Stimulated activated CD8-positive, alpha-beta memory T cell treated with anti-CD3 and anti-CD28 coated beads, Interleukin-15, amount 100 ng/mL, for 1 hour (primary cell): ENCODE measurements around the gene SNED1.
"Not testable (repeated sequence)": the region's sequence is repeated elsewhere in the genome, so short reads cannot be mapped to it uniquely, and the experiment has no call there.

Experiments
- DNase-seq: peaks from one replicate; pipeline ENCODE4 v3.0.0-alpha.2; 2020; ENCODE audit warnings: low read depth

Gene SNED1

DNA sequence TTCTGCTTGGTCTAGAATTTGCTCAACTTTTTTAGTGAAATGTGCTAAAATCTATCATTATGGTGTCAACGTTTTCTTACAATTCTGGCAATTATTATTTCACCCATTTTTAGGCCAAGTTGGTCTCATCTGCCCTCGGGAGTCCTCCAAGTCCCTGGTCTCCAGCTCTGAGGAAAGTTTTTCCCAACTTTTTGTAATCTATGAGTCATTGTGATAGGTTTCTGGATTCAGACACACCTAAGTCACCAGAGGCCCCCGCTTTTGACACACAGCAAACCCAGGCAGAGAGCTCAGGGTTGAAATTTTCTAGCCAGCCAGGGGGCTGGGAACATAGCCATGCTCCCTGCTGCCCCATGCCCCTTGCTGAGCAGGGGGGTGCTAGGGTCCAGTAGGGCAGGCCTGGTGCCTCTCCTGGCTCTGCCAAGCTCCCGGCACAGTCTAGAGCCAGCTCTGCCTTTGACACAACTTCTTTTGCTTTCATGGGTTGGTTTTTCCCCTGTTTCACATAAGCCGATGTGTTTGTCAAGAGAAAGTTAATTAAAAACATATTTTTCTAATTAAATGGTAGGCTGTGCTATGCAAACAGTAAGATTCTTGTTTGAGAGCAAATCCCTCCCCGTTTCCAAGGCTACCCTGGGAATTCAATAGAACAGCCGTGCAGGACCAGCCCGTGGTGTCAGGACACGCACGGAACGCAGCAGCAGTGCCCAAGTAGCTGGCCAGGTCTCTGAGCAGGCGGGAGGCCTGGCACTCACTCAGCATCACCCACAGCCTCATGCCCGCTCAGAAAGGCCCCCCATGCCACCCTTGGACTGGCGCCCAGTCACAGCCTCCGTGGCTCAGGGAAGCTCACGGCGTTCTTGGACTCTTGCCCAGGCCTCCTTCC is 25.5 kb upstream of the SNED1 start:
- DNase-seq = no peak

DNA sequence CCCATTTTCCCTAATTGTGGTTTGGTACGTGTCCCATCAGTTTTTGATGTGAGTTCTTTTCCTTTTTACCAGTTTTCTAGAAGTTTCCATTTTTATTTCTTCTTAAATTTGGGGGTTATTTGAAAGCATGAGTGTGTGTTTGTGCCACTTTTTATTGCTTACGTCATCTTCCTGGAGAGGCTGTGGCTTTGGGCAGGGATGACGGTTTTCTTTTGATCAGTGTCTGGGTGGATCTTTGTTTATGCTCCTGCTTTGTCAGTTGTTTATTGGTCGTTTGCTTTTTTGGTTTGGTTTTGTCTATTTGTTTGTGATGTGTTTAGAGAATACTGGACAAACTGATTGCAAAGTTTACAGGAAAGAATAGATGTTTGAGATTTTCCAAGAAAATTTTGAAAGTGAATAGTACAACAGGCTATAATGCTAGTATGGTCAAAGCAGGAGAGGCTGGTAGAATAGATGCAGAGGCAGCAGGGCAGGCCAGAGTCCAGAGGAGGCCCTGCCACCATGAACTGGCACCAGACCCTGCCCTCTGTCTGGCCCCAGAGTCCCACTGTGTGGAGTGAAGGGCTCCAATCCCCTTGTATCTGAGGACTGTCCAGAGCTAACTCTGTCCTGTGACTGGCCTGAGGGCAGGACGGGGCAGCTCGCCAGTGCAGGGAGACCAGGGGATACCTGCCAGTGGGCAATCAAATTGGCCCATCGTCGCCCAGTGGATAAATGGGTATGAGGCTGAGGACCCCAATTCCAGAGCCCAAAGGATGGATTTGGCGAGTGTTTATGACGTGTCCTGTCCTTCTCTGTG is 23.4 kb upstream of the SNED1 start:
- no peak for DNase-seq

DNA sequence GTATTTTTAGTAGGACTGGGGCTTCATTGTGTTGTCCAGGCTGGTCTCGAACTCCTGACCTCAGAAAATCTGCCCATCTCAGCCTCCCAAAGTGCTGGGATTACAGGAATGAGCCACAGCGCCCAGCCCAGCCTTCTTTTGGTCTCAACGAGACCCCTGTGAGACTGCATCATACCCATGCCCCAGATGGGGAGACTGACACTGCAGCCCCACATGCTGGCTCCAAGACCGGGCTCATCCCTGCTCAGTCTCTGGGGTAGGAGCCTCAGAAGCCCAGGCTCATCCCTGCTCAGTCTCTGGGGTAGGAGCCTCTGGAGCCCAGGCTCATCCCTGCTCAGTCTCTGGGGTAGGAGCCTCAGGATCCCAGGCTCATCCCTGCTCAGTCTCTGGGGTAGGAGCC is 22.5 kb upstream of the SNED1 start:
- DNase-seq = not testable (repeated sequence)

DNA sequence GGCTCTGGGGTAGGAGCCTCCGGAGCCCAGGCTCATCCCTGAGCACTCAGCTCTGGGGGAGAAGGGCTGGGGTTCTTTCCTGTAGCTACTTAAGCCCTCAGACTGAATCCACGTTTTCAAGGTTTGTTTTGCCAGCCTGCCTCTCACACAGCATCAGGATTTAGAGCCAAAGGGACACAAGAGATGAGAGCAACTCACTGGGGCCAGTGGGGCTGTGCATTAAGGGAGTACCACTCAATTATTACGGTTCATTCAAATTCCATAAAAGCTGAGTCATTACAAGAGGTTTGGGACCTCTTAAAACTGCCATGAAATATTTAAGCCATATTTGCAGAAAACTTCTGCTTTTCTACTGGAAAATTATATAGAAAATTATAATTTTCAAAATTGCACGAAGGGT is 17.1 kb upstream of the SNED1 start:
- no peak for DNase-seq

DNA sequence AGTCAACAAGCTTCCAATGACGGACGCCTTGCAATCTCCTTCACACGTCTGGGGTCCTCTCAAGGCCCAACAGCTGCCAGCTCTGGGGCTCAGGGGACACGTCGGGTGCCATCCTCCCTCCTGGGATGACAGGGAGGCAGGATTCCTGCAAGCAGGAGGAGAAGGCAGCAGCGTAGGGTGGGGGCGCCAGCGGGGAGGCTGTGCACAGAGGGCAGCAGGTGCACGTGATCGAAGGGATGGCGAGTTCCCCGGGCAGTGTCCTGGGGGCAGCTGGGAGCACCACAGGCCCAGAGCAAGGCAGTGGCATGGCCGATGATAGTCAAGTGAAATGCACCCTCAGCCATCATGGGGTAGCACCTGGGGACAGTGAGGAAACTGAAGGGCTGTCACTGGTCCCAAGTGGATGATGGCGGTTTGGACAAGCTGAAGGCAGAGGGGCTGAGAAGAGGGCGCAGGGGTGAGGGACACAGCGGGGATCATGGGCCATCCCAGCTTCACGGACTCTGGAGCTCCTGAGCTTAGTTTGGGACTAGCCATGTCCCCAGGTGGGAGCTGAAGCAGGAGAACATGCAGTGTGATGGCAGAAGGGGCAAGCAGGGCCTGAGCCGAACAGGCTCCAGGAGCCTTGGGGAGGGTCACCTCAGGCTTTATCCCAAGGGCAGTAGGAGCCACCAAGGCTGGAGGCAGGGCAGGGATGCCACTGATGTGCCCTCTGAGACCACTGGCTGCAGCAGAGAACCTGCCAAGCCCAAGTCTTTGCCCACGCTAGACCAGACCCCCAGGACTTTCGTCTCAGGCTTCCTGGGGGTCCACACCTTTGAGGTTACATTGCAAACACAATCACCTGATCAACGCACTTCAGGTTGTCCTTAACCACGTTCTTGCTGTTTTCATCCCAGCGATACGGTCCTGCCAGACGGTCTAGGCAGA is 16.3 kb upstream of the SNED1 start:
- DNase-seq = no peak

DNA sequence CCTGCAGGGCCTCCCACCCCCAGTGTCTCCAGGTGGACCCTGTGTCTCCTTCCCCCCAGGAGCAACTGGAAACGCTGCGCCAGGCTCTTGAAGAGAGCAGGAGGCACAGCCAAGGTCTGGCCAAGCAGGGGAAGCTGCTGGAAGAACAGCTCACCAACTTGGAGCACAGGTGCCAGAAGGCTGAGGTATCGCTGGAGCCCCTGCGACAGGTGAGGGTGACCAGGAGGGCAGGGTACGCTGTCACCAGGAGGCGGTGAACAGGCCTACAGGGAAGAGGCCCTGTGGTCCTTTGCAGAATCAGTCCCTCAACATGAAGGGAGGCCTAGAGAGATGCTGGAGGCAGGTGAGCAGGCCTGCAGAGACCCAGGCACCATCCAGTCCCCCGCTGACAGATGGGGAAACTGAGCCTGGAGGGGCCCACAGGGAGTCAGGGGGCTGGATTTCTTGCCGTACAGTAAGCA is 15.6 kb upstream of the SNED1 start:
- no peak for DNase-seq

DNA sequence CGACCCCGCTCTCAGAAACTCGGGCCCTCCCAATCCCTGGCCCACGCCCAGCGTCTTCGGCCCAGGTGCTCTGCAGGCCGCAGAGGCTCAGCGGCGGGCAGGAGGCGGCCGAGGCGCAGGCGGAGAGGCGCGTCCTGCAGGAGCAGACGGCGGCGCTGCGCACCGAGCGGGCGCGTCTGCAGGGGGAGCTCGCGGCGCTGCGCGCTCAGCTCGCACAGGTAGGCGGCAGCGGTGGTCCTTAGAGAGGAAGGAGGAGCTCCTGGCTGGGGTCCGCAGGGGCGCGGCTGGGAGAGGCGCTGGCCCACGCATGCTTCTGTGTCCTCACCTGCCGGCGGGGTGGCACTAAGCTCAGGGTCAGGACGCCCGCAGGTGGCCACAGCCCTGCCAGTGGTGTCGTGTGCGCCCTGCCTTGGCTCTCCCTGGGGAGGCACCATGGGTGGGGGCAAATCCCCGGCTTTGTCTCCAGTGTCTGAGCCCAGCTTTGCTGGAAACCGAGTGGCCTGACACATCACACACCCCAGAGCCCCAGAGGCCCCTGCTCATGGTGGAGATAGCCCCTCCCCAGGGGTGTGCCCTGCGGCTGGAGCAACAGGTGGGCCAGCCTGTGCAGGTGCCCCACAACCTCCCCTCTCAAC is 14.9 kb upstream of the SNED1 start:
- DNase-seq = no peak

DNA sequence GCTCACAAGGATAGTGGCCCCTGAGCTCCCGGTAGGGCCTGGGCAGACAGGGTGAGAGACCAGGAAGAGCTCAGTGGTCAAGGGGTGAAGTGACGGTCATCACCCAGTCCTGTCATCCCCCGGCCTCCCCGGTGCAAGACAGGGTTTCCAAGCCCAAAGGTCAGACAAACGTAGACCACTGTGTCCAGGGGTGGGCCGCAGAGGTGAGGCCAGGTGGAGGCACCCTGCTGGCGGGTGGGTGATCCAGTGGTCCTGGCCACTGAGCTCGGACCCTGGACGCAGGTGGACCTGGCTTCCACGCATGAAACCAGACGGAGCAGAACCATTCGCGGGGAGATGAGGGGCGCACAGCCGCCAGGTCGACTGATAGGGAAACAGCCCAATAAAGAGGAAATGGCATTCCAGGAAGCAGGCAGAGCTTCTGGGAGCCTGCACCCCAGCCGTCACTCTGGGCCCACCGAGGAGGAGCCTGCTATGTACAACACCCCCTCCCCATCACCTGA is 14.4 kb upstream of the SNED1 start:
- DNase-seq = no peak

DNA sequence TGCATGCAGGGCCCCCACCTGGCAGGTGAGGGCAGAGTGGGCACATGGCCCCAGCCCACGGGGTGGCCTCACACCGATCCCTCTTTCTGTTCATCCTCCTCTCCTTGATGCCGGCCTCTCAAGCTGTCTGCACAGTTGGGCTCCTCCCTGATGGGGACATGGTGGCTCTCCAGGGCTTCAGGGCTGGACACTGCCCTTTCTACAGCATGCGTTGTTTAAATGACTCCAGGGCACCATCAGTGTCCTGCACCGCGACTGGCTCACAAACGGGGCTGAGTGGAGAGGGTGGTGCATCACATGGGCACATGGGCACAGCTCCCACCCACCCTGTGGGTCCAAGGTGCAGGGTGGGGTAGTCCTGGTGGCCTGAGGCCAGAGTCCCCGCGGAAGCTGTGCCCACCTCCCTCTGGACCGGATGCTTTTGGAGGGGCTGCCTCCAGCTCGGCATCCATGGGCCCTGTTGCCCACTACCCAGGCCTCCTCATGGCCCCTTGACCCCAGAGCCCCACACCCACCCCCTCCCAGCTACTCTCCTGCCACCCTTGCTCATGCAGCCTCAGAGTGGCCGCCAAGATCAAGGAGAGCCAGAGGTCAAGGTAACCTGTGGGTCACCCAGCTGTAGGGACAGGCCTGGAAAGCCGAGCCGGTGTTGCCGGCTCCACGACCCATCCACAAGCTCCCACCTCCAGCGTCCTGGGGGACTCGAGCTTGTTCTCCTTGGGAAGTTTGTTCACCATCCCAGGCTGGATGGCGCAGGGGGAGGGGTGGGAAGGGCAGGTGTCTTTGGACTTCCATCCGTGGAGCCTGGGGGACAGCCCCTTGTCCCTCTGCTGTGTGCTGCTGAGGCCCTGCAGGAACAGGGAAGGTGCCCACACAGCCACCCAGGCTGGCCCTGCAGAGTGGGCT is 12.3 kb upstream of the SNED1 start:
- no peak for DNase-seq

DNA sequence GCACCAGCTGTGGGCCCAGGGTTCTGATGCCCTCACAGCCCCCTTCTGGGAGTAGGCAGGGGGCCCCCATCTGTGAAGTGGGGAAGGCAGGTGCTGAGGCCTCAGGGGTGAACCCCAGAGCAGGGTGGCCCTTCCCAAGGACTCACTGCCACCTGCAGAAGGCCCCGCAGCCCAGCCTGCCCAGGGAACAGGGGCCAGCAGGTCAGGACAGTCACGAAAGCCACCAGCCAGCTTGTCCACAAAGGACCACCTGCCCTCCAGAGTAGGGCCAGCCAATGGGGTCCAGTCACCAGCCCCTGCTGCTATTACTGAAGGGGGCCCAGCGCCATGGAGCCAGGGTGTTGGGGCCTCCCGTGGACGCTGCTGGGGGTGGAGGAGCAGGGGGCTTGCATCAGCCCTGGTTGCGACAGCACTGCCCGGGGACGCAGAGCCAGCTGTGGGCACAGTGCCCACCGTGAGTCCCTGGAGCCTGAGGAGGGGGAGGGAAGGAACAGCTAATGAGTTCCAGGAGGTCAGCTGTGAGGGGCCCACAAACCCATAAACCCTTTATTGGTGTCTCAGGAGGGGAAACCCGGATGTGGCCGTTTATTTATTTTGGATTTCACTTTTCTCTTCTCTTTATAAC is 11.5 kb upstream of the SNED1 start:
- no peak for DNase-seq

DNA sequence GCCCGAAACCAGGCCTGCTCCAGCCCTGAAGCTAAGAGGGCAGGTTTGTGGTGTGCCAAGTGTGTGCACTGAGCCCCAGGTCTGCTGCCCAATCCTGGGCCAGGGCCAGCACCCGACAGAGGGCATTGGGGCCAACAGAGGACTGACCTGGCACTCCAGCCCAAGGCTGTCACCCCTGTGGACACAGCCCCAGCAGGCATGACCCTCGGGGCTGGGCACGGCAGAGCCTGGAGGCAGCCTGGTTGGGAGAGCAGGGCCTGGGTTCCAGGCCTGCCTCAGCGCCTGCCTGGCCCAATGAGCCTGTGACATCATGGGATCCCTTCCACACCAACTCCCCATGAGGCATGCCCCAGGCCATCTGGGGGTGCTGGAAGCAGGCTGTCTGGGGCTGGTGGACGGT is 10.8 kb upstream of the SNED1 start:
- DNase-seq = no peak

DNA sequence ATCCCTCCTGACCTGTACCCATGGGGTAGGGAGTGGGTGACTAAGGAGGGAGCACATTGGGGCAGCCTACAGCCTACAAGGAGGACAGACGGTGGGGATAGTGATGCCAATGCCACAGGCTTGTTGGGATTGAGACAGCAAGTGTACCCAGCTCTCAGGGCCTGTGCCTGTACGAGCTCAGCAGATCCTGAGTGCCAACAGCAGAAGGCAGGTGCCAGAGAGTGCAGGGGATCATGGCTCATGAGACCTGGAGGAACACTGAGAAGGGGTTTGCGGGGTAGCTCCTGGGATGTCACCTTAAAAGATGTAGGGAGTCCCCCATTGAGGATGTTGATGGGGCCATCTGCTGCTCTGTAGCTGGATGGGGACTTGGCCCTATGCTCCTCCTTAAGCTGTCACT is 10.3 kb upstream of the SNED1 start:
- no peak for DNase-seq

DNA sequence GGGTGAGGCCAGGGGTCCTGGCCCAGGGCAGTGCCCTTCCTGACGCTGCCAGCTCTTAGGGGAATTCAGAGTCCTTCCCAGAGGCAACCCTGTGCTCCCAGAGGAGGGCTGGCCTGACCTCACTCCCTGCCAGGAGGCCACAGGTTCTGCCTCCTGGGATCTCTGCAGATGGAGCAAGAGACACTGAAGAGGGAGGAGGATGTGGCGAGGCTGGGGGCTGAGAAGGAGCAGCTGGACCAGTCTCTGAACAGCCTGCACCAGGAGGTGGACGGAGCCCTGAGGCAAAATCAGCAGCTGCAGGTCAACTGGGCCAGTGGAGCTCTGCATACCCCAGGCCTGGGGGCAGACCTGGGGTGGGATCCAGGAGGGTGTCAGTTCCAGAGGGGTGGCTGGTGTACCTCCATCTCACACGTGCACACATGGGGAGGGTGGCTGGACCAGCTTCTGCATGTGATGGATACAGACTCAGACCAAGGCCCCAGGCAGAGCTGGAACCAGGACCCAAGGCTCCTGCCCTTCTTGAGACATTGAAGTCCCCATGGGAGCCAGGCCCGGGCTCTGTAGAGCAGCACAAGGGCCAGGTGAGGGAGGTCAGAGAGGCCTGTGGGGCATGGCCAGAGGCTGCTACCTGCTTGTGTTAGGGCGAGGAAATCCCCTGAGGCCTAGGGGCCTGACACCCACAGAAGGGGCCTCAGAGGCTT is 9.7 kb upstream of the SNED1 start:
- DNase-seq = no peak

DNA sequence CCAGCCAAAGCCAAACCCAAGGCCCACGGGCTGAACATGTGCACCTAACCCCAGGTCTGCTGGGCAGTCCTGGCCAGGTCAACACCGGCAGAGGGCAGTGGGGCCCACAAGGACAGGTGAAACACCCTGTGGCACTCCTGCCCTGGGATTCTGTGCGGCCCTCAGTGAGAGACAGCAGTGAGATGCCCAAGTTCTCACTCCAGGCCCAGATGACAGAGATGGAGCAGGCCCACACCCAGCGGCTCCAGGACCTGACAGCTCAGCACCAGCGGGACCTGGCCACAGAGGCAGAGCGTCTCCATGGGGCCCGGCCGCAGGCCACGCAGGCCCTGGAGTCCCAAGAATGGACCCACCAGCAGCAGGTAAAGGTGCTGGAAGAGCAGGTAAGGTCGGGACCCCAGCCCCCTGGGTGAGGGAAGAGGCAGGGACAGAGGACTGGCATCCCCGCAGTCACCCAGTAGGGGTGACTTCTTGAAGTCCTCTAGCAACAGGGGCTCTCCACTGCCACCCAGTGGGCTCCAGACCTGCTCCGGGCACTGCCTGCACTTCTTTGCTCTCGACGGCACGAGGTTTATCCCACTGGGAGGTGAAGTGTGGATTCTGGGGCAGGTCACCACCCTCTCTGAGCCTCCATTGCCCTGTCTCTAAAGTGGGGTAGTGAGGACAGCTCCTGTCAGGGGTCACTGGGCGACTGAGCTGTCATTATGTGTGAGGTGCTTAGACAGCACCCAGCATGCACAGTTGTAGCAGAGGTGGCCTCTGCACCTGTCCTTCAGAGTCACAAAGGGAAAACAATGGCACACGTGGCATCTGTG is 8.8 kb upstream of the SNED1 start:
- DNase-seq = no peak

DNA sequence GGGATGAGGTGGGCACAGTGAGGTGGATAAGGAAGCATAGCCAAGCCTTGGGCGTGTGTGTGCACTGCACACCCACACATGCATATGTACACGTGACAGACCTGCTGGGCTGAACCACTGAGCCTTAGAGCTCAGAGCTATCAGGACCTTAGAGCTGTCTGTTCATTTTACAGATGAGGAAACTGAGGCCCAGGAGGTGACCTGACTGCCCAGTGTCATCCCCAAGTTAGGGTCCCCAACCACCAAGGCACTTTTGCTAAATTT is 8.2 kb upstream of the SNED1 start:
- DNase-seq = no peak

DNA sequence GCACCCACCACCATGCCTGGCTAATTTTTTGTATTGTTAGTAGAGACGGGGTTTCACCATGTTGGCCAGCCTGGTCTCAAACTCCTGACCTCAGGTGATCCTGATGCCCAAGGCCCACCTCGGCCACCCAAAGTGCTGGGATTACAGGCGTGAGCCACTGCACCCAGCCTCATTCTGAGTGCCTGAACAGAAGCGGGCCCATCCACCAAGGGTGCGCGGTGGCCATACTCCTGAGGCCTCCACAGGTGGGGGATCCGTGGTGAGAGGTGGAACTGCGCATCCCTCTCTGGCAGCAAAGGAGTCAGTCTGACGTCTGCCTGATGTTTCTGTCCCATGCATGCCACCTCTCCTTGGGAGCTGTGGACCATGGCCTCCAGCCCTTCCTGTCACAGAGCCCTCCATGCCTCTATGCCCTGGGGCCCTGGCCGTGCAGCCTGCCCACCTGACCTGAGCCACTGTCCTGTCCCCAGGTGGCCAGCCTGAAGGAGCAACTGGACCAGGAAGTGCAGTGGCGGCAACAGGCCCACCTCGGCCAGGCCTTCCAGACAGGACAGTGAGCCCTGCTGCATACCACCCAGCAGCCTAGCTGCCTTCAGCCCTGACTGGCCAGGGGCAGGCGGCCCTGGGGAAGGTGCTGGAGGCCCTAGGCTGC is 7.6 kb upstream of the SNED1 start:
- DNase-seq = no peak

DNA sequence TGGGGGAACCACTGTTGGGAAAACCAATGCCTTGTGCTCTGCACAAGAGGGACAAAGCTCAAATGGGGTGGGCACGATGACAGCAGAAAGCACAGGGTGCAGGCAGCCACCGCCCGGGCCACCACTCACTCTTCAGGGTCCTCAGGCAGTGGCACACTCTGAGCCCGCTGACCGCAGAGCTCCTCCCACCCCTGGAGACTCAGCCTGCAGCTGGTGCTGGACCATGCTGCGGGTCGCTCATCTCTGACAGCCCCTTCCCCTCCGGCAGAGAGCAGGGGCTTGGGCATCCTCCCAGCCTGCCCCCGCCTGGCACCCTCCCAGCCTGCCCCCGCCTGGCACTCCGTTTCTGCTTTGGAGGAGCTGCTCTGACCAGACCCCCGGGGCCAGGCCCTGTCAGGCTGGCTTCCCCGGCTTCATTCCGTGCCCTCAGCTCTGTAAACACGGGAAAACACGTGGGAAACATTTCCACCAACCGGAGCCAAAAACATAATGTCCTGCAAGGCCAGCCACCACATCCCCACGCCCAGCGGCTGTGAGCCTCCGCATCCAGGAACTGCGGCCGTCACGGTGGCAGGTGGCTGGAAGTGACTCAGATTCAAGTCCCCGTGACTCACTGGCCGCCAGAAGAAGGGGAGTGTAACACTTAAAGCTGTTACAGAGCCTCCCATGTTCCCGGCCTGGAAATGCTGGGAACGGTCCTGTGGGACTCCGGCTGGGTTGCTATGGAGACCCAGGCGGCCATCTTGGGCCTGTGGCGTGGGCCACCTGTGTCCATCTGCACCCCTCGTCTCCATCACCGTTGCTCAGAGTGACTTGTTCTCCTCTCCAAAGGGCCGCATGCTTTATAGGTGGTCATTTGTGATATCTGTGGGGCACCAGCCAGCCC is 6.8 kb upstream of the SNED1 start:
- no peak for DNase-seq
